Fibroblast of the conjunctiva (primary cell): ENCODE measurements around the gene NALF2.

Experiments used
- DNase-seq: peaks from one replicate; pipeline ENCODE4 v3.0.0-alpha.2; 2010; ENCODE audit warnings: low read depth

The NALF2 gene

GRCh38 chrX:69530306-69530705 is 26.2 kb downstream of the NALF2 start:
- DNase-seq = no peak

DNA sequence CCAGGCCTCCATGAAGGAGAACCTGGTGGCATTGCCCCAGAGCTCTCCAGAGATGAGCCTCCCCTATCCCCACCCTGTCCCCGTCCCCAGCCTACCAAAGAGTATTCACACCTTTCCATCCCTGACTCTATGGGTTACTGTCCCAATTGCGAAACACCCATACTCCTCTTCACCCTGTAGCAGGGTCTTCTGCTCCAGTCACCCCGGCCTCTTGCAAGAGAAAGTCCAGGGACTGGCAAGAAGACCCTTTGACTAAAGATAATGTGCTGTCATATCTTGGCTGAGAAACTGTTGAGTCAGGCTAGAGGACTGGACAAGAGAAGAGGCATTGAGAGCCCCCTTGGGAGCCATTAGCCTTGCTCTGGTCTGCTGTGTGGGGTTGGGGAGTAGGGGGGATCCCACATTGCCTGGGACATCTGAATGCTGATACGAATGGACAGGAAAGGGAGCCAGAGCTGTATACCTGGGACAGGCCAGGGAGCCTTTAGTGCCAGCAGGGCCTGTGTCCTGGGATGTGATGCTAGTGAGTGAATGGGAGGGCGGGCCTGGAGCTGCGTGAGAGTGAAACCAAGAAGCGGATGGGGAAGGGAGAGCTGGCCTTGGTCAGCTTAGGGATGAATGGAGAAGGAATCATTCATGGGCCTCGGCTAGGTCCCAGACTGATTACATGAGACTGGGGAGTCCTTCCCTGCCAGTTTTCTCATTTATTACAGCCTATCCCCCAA is 27.1 kb downstream of the NALF2 start:
- no peak for DNase-seq

GRCh38 chrX:69535661-69536060 is 31.5 kb downstream of the NALF2 start:
- DNase-seq = no peak

DNA sequence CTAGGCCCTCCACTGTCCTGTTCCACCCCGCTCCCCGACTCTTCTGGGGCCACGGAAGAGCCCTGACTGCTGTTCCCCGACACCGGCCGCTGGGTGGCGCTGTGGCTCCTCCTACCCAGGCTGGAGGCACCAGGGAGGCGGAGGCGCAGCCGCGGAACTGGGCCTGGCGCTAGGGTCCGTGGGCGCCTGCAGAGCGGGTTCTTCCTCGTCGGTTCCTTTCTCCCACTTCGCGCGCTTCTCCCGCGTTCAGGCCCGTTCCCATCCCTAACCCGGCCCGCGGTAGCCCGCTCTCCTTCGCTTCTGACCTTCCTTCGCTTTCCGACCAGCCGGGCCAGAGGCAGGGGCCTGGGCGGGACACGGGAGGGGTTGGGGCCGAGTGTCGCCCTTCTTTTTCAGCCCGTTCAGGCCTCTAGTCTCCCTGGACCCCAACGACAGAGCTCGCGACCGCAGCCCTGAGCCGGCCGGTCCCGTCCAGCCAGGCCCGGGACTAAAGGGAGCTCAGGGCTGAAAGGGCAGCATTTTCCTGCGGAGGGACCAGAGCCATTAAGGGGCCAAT is 34.3 kb downstream of the NALF2 start:
- peak; percentile 34 for DNase-seq

GRCh38 chrX:69539437-69539836 is 35.3 kb downstream of the NALF2 start:
- DNase-seq = no peak

DNA sequence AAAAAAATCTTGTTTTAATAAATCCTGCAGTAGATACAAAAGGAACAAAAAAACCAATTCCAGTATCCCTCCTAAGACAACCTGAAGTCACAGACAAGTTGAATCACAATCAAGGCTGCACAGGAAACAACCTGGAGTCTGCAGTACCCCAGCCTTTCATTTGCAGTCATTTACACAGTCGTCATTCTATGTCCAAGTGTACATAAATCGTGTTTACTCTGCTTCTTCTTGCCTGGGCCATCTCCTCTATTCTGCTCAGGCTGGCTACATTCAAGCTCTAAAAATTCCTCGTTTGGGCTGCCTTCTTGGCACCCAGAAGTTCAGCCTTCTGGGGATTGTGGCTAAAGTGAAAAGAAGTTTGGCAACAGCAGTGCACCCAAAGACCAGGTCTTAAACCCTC is 37.8 kb downstream of the NALF2 start:
- no peak for DNase-seq

- no peak for DNase-seq
Measured at GRCh38 chrX:69543572-69543971, 39.4 kb downstream of the NALF2 start.

GRCh38 chrX:69546417-69546816 is 42.3 kb downstream of the NALF2 start:
- DNase-seq = no peak

- no peak for DNase-seq
Measured at GRCh38 chrX:69546978-69547377, 42.9 kb downstream of the NALF2 start.

GRCh38 chrX:69551421-69552009 is 47.4 kb downstream of the NALF2 start:
- no peak for DNase-seq

DNA sequence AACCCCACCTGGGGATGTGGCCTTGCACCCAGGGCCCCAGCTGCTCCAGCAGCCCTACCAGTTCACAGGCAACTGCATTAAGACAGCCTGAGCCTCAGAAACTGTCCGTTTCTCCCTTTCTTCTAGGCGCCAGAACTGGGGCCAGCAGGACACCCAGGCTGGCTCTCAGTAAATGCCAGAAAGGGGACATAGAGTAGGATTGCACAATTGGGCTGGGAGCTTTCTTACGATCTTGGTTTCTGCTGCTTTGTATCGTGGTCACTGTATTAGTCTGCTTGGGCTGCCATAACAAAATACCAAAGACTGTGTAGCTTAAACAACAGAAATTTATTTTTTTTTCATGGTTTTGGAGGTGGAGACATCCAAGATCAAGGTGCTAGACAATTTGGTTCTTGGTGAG is 48.4 kb downstream of the NALF2 start:
- no peak for DNase-seq
